ACC112 (cell line): ENCODE data around the gene BMP6.
A peak's percentile ranks its signal among the peaks of the same experiment; 100 is the strongest.

Experiments used
- H2AFZ ChIP-seq: fragments of 200-600 bp; sonication (generic); one replicate; pipeline ENCODE4 v1.6.0; 2017; ENCODE audit warnings: antibody characterized with exemption, low read length; ENCODE audit not compliant: unreplicated experiment
- H3K27ac ChIP-seq: fragments of 200-600 bp; sonication (generic); 2 replicates; pipeline ENCODE4 v1.5.1; 2014; ENCODE audit warnings: low read depth, mild to moderate bottlenecking, antibody characterized with exemption, low read length, moderate library complexity
- H3K27me3 ChIP-seq: fragments of 200-600 bp; sonication (generic); 2 replicates; pipeline ENCODE4 v1.6.1; 2014; ENCODE audit warnings: mild to moderate bottlenecking, antibody characterized with exemption, low read length, moderate library complexity, mixed read lengths; ENCODE audit not compliant: insufficient read depth
- H3K36me3 ChIP-seq: fragments of 200-600 bp; sonication (generic); 2 replicates; pipeline ENCODE4 v1.6.1; 2016; ENCODE audit warnings: mild to moderate bottlenecking, antibody characterized with exemption, low read length, moderate library complexity, mixed read lengths; ENCODE audit not compliant: insufficient read depth
- H3K4me1 ChIP-seq: fragments of 200-600 bp; sonication (generic); one replicate; pipeline ENCODE4 v1.6.1; 2016; ENCODE audit warnings: low read length, mixed read lengths; ENCODE audit not compliant: insufficient read depth, unreplicated experiment, control insufficient read depth
- H3K4me3 ChIP-seq: fragments of 200-600 bp; sonication (generic); 2 replicates; pipeline ENCODE4 v1.5.1; 2014; ENCODE audit warnings: mild to moderate bottlenecking, low read depth, low read length
- H3K79me2 ChIP-seq: fragments of 200-600 bp; sonication (generic); one replicate; pipeline ENCODE4 v1.6.0; 2016; ENCODE audit warnings: low read length; ENCODE audit not compliant: control insufficient read depth, unreplicated experiment, insufficient read depth

BMP6 gene

DNA sequence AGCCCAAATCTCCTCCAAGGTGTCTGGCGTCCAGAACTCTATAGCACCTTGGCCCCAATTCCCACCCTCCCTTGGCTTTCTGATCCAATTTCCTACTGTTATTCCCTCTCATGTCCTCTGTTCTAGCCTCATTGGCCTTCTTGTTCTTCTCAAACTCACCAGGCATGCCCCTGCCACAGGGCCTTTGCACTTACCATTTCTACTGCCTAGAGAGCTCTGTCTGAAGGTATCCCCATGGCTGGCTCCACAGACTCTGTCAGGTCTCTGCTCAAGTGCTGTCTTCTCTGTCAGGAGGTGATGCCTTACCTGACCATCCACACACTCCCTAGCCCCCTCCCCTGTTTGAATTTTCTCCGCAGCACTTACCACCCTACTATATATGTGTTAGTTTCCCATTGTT lies 5.6 kb upstream of the BMP6 start:
- Histone ChIP-seq H2AFZ (no peak overlapping the region), H3K27ac (no peak overlapping the region), H3K4me3 (no peak overlapping the region), H3K27me3 (peaks cover 14% of the 10 kb centered on the region), H3K79me2 (no peaks in the 10 kb centered on the region), H3K36me3 (no peaks in the 10 kb centered on the region), H3K4me1 (no peaks in the 10 kb centered on the region)

- H3K4me3 ChIP-seq = no peak overlapping the region
- no peak overlapping the region for H3K27ac ChIP-seq
- no peaks in the 10 kb centered on the region for H3K36me3 ChIP-seq
- H2AFZ ChIP-seq = no peak overlapping the region
- peaks cover 17% of the 10 kb centered on the region for H3K27me3 ChIP-seq
- H3K79me2 ChIP-seq = no peaks in the 10 kb centered on the region
- no peaks in the 10 kb centered on the region for H3K4me1 ChIP-seq
These were observed 4.2 kb upstream of the BMP6 start for GRCh38 chr6:7721649-7722048.

DNA sequence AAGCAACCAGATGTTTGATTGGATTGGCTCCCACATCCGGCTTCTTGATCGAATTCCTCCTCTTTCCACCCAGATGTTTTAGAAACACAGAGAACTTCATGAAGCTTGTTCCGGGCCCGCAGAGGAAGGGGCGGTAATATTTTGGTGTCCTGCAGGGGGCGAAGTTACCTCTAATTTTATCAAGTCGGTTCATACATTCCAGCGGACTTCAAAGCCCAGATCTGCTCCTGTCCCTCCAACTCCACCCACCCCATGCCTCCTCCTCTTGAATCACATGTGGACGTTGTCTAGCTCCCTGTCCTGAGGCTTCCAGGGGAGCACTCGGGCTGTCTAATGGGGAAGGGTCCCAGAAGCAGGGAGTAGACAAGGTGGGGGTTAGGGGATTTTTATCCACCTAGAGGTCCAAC lies 2.9 kb upstream of the BMP6 start:
- Histone ChIP-seq H3K79me2 (no peaks in the 10 kb centered on the region), H3K36me3 (no peaks in the 10 kb centered on the region), H2AFZ (no peak overlapping the region), H3K27ac (no peak overlapping the region), H3K4me1 (no peaks in the 10 kb centered on the region), H3K4me3 (no peak overlapping the region), H3K27me3 (peaks cover 23% of the 10 kb centered on the region)

DNA sequence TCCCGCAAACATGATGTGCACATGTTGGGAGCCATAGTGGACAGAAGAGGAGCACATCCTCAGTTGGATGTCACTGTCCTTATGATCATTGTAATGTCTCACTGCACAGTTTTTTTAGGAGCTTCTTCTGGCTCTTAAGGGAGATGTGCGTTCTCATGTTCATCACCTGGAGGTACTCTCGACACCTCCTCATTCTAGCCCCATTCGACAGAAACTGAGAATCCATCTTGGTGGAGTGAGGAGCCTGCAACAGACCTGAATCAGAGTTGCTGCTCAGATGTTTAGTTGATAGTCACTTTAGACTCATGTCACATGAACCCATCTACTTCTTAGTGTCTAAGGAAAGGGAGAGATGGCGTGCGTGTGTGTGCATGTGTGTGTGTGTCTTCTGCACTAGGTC lies 2.3 kb upstream of the BMP6 start:
- no peak overlapping the region for H3K27ac ChIP-seq
- H3K36me3 ChIP-seq = no peaks in the 10 kb centered on the region
- H3K27me3 ChIP-seq = peaks cover 23% of the 10 kb centered on the region
- H2AFZ ChIP-seq = no peak overlapping the region
- no peaks in the 10 kb centered on the region for H3K79me2 ChIP-seq
- no peak overlapping the region for H3K4me3 ChIP-seq
- H3K4me1 ChIP-seq = no peaks in the 10 kb centered on the region

DNA sequence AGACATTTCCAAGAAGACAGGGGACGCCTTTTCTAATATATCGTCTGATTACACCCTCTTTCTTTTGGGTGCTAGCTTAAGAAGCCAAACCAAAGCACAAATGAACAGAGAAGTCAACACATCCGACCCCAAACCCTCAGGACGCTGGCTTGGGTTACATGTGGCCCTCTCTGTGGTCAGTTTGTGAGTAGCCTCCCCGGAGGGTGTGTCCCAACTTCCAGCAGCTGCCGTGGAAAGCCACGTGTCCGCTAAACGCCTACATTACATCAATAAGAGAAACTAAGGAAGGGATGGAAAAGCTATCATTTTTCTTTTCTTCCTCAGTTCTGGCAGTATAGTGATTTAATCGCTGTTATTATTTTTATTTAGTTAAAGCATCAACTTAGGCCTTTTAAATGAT lies 487 bp upstream of the BMP6 start:
- H3K27me3 ChIP-seq = peaks cover 23% of the 10 kb centered on the region
- no peak overlapping the region for H3K27ac ChIP-seq
- no peaks in the 10 kb centered on the region for H3K79me2 ChIP-seq
- peaks cover 14% of the 10 kb centered on the region for H3K4me1 ChIP-seq
- H3K4me3 ChIP-seq = peak overlapping the region; percentile 79
- H3K36me3 ChIP-seq = no peaks in the 10 kb centered on the region
- no peak overlapping the region for H2AFZ ChIP-seq

DNA sequence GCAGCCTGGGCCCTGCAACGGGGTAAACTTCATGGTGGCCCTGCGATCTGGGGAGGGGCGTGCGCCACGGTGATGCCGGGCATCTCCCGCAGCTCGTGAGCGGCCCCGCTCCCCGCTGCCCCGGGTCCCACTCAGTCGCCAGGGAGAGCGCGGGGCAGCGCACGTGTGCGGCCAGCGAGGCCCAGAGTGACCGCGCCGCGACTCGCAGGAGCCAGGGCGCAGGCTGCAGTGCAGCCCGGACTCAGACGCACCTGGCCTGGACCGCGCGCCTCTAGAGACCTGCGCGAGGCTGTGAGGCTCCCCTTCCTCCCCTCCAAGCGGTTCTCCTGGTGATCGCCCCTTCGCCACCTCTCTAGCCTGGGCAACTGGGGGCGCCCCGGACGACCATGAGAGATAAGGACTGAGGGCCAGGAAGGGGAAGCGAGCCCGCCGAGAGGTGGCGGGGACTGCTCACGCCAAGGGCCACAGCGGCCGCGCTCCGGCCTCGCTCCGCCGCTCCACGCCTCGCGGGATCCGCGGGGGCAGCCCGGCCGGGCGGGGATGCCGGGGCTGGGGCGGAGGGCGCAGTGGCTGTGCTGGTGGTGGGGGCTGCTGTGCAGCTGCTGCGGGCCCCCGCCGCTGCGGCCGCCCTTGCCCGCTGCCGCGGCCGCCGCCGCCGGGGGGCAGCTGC lies 652 bp downstream of the BMP6 start:
- Histone ChIP-seq H3K36me3 (no peaks in the 10 kb centered on the region), H3K79me2 (no peaks in the 10 kb centered on the region), H3K4me3 (peak overlapping the region; percentile 79), H3K27ac (no peak overlapping the region), H3K27me3 (peaks cover 23% of the 10 kb centered on the region), H3K4me1 (peaks cover 25% of the 10 kb centered on the region), H2AFZ (peak overlapping the region; percentile 83)

- Histone ChIP-seq H3K79me2 (no peaks in the 10 kb centered on the region), H3K27ac (no peak overlapping the region), H3K4me1 (peaks cover 33% of the 10 kb centered on the region), H2AFZ (peak overlapping the region; percentile 35), H3K4me3 (peak overlapping the region; percentile 66), H3K36me3 (no peaks in the 10 kb centered on the region), H3K27me3 (peaks cover 23% of the 10 kb centered on the region)
These were observed 1.4 kb downstream of the BMP6 start for GRCh38 chr6:7727086-7727945.

GRCh38 chr6:7727946-7728854 lies 2.3 kb downstream of the BMP6 start:
- Histone ChIP-seq H3K27ac (no peak overlapping the region), H3K36me3 (no peaks in the 10 kb centered on the region), H3K4me1 (peaks cover 37% of the 10 kb centered on the region), H3K4me3 (peak overlapping the region; percentile 66), H2AFZ (peak overlapping the region; percentile 48), H3K79me2 (no peaks in the 10 kb centered on the region), H3K27me3 (peaks cover 23% of the 10 kb centered on the region)

DNA sequence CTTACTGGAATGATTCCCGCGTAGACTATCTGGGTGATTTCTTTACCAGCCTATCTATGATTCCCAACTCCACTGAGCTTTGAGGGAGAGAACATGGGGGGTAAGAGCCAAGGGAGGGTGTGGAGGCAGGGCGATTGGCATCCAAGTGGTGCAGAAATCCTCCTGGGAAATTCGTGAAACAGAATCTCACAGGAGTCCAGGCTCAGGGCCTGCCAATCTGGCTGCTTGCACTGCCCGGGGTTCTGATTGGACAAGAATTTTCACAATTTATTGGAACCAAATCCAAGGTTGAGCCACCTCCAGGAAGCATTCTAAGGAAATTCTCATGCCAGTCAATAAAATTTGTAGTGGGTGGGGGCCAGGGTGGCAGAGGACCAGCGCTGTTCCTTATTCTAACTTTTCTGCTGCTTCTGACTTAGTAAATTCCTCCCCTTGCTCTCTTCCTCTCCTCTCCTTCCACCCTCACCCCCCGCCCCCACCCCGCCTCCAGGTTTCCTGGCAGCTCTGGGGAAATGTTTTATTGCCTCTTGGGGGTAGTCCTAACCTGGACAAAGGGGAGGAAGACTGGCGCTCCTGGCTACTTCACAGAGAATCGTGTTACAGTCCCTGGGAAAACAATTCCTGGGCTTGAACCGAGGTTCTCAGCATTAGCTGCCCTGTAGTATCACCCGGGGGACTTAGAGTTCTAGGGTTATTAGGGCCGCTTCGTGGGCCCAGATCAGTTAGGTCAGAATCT lies 3.1 kb downstream of the BMP6 start:
- H3K4me1 ChIP-seq = peaks cover 37% of the 10 kb centered on the region
- H2AFZ ChIP-seq = peak overlapping the region; percentile 48
- no peaks in the 10 kb centered on the region for H3K79me2 ChIP-seq
- no peak overlapping the region for H3K27ac ChIP-seq
- H3K27me3 ChIP-seq = peaks cover 23% of the 10 kb centered on the region
- H3K4me3 ChIP-seq = peak overlapping the region; percentile 66
- no peaks in the 10 kb centered on the region for H3K36me3 ChIP-seq
